CD4-positive, alpha-beta T cell treated with Interleukin-4 for 4 hours (primary cell): Measurements from ENCODE around the gene DISC1.
"Not testable (repeated sequence)": the region's sequence is repeated elsewhere in the genome, so short reads cannot be mapped to it uniquely, and the experiment has no call there.

Experiments
- DNase-seq: peaks from one replicate; pipeline ENCODE4 v3.0.0-alpha.2; 2020

Gene DISC1

GRCh38 chr1:231936983-231937775, 310.6 kb downstream of the DISC1 start:
- DNase-seq, result no peak

GRCh38 chr1:231938211-231938610, 311.6 kb downstream of the DISC1 start:
- no peak for DNase-seq

- DNase-seq, result no peak
Observed at GRCh38 chr1:231938711-231939110, 312.1 kb downstream of the DISC1 start.

- DNase-seq, result no peak
Observed at GRCh38 chr1:231939118-231939517, 312.5 kb downstream of the DISC1 start.

- no peak for DNase-seq
Observed at GRCh38 chr1:231940116-231940515, 313.5 kb downstream of the DISC1 start.

- DNase-seq, result no peak
Observed at GRCh38 chr1:231940701-231941100, 314.1 kb downstream of the DISC1 start.

GRCh38 chr1:231943084-231943483, 316.5 kb downstream of the DISC1 start:
- DNase-seq, result no peak

GRCh38 chr1:231948102-231948501, 321.5 kb downstream of the DISC1 start:
- not testable (repeated sequence) for DNase-seq

- no peak for DNase-seq
Observed at GRCh38 chr1:231949277-231950091, 322.9 kb downstream of the DISC1 start.

GRCh38 chr1:231950331-231951128, 323.9 kb downstream of the DISC1 start:
- DNase-seq, result no peak

GRCh38 chr1:231951374-231951773, 324.8 kb downstream of the DISC1 start:
- no peak for DNase-seq

- no peak for DNase-seq
Observed at GRCh38 chr1:231952154-231952553, 325.6 kb downstream of the DISC1 start.

GRCh38 chr1:231953660-231954059, 327.1 kb downstream of the DISC1 start:
- no peak for DNase-seq

- DNase-seq, result no peak
Observed at GRCh38 chr1:231954751-231955150, 328.2 kb downstream of the DISC1 start.

GRCh38 chr1:231957359-231957758, 330.8 kb downstream of the DISC1 start:
- no peak for DNase-seq

GRCh38 chr1:231958448-231958847, 331.9 kb downstream of the DISC1 start:
- DNase-seq, result no peak

GRCh38 chr1:231959225-231959884, 332.8 kb downstream of the DISC1 start:
- no peak for DNase-seq

GRCh38 chr1:231961801-231962200, 335.2 kb downstream of the DISC1 start:
- DNase-seq, result not testable (repeated sequence)

- DNase-seq, result no peak
Observed at GRCh38 chr1:231962636-231963035, 336.0 kb downstream of the DISC1 start.

GRCh38 chr1:231964241-231964640, 337.7 kb downstream of the DISC1 start:
- DNase-seq, result no peak

- DNase-seq, result no peak
Observed at GRCh38 chr1:231964961-231965360, 338.4 kb downstream of the DISC1 start.

- no peak for DNase-seq
Observed at GRCh38 chr1:231965615-231966014, 339.0 kb downstream of the DISC1 start.

- DNase-seq, result no peak
Observed at GRCh38 chr1:231966983-231967382, 340.4 kb downstream of the DISC1 start.
